HCT116 (cell line): ENCODE data around the gene NFKB1. TPM values are rescaled to one million over a fixed set of nuclear protein-coding genes. Genes with fewer than 3 reads are reported as not detected.

Experiments
- ATAC-seq: fragments of 200-7000 bp; cut with Tn5 transposase; 2 replicates; pipeline ENCODE4 v1.9.1; 2020; ENCODE audit warnings: mild to moderate bottlenecking, moderate library complexity
- BruUV-seq: library from RNA; stranded (reverse); fragments of 400-500 nt; replicated peaks from 2 replicates; lab custom pipeline; 2021; lab: Mats Ljungman, UMichigan
- CTCF ChIA-PET: fragments of 300-600 bp; sonication (Branson Sonifier 250); formaldehyde crosslinking; loops from one replicate; lab custom pipeline; 2021; ENCODE audit warnings: antibody characterized with exemption; lab: Charles Lee
- POLR2A ChIA-PET: fragments of 300-600, 350-600 bp; sonication (Branson Sonifier 250); formaldehyde crosslinking; loops from one replicate; lab custom pipeline; 2021; ENCODE audit warnings: antibody characterized with exemption; lab: Charles Lee
- RAD21 ChIA-PET, 2 experiments: fragments of 300-600 bp; sonication (Branson Sonifier 250); formaldehyde crosslinking; loops; one replicate each; lab custom pipeline; 2023; ENCODE audit warnings: low total read pairs in 2 of 2; ENCODE audit not compliant: uncharacterized antibody in 2 of 2, unreplicated experiment in 2 of 2, low non-redundant PET in 1 of 2; lab: Charles Lee
- DNase-seq: peaks from one replicate; pipeline ENCODE4 v3.0.0-alpha.2; 2010; ENCODE audit warnings: low read depth, low spot score
- H2AFZ ChIP-seq: fragments of 200-600 bp; shearing (Covaris generic), sonication (generic); 2 replicates; pipeline ENCODE4 v1.6.1; 2017; ENCODE audit warnings: low read depth, mixed run types, mixed read lengths, antibody characterized with exemption, low read length; ENCODE audit not compliant: poor library complexity, severe bottlenecking
- H3K27ac ChIP-seq: 2 replicates; pipeline ENCODE4 v1.5.1; 2012; ENCODE audit warnings: low read depth, low read length
- H3K27me3 ChIP-seq: fragments of 200-600 bp; sonication (generic); 2 replicates; pipeline ENCODE4 v1.6.1; 2016; ENCODE audit warnings: mixed run types, low read length, mixed read lengths; ENCODE audit not compliant: insufficient read depth
- H3K36me3 ChIP-seq, 2 experiments: fragments of 200-500 bp in 1 of 2; fragments of 200-600 bp in 1 of 2; sonication (Bioruptor generic) in 1 of 2; sonication (generic) in 1 of 2; 2 replicates each; pipeline versions ENCODE4 v1.5.1 to v1.6.1; 2014 to 2016; ENCODE audit warnings: low read length in 2 of 2, inconsistent platforms in 1 of 2, mixed read lengths in 1 of 2, mixed run types in 1 of 2; ENCODE audit not compliant: insufficient read depth in 2 of 2, control insufficient read depth in 1 of 2
- H3K4me1 ChIP-seq, 2 experiments: fragments of 200-600 bp in 1 of 2; sonication (generic) in 1 of 2; 2 replicates each; pipeline versions ENCODE4 v1.5.1 to v1.6.1; 2012 to 2017; ENCODE audit warnings: low read length in 2 of 2, inconsistent platforms in 1 of 2, mild to moderate bottlenecking in 1 of 2, mixed read lengths in 1 of 2, mixed run types in 1 of 2, moderate library complexity in 1 of 2; ENCODE audit not compliant: insufficient read depth in 2 of 2, control insufficient read depth in 1 of 2
- H3K4me2 ChIP-seq: fragments of 200-600 bp; sonication (generic); 2 replicates; pipeline ENCODE4 v1.6.1; 2017; ENCODE audit warnings: mixed run types, low read length, mixed read lengths
- H3K4me3 ChIP-seq, 2 experiments: fragments of 200-600 bp in 1 of 2; sonication (generic) in 1 of 2; replicated peaks in 1 of 2; 2 replicates each; pipeline ENCODE4 v1.5.1; 2011 to 2016; ENCODE audit warnings: low read length in 2 of 2, control low read depth in 1 of 2, low read depth in 1 of 2, mild to moderate bottlenecking in 1 of 2, mixed read lengths in 1 of 2, mixed run types in 1 of 2
- H3K79me2 ChIP-seq: fragments of 200-600 bp; sonication (generic); 2 replicates; pipeline ENCODE4 v1.6.1; 2017; ENCODE audit warnings: mild to moderate bottlenecking, mixed run types, low read length, moderate library complexity, mixed read lengths; ENCODE audit not compliant: insufficient read depth
- H3K9ac ChIP-seq: fragments of 200-600 bp; sonication (generic); 2 replicates; pipeline ENCODE4 v1.6.1; 2016; ENCODE audit warnings: low read length, mixed read lengths
- H3K9me2 ChIP-seq: fragments of 200-600 bp; sonication (generic), shearing (Covaris generic); 2 replicates; pipeline ENCODE4 v1.6.1; 2017; ENCODE audit warnings: mixed run types, mild to moderate bottlenecking, moderate library complexity; ENCODE audit not compliant: insufficient read depth
- H3K9me3 ChIP-seq, 2 experiments: fragments of 200-500 bp in 1 of 2; fragments of 200-600 bp in 1 of 2; sonication (Bioruptor generic) in 1 of 2; sonication (generic) in 1 of 2; 2 replicates each; pipeline ENCODE4 v1.6.1; 2014 to 2017; ENCODE audit warnings: low read length in 2 of 2, mixed read lengths in 2 of 2, inconsistent platforms in 1 of 2, low read depth in 1 of 2, mild to moderate bottlenecking in 1 of 2, mixed run types in 1 of 2, moderate library complexity in 1 of 2; ENCODE audit not compliant: control insufficient read depth in 1 of 2, insufficient read depth in 1 of 2
- H4K20me1 ChIP-seq: fragments of 200-600 bp; sonication (generic), shearing (Covaris generic); 2 replicates; pipeline ENCODE4 v1.6.1; 2017; ENCODE audit warnings: mixed run types, mild to moderate bottlenecking, moderate library complexity; ENCODE audit not compliant: insufficient read depth
- CBX3 ChIP-seq: IDR thresholded peaks from 2 replicates; pipeline ENCODE4 v1.6.1; 2012; ENCODE audit warnings: low read depth
- EGR1 ChIP-seq: IDR thresholded peaks from 2 replicates; pipeline ENCODE4 v1.6.1; 2012; ENCODE audit warnings: low read depth
- ELF1 ChIP-seq: IDR thresholded peaks from 2 replicates; pipeline ENCODE4 v1.6.1; 2012; ENCODE audit warnings: low read depth, borderline replicate concordance
- EZH2 ChIP-seq: fragments of 200-600 bp; sonication (generic); IDR thresholded peaks from 2 replicates; pipeline ENCODE4 v1.6.1; 2017; ENCODE audit warnings: antibody characterized with exemption, mixed run types
- EZH2phosphoT487 ChIP-seq: fragments of 200-600 bp; IDR thresholded peaks from 2 replicates; pipeline ENCODE4 v1.6.1; 2018; ENCODE audit warnings: antibody characterized with exemption, borderline replicate concordance
- FOSL1 ChIP-seq: IDR thresholded peaks from 2 replicates; pipeline ENCODE4 v1.6.1; 2012; ENCODE audit warnings: low read depth
- JUND ChIP-seq: IDR thresholded peaks from 2 replicates; pipeline ENCODE4 v1.6.1; 2012
- POLR2AphosphoS5 ChIP-seq: IDR thresholded peaks from 2 replicates; pipeline ENCODE4 v1.6.1; 2011; ENCODE audit warnings: mild to moderate bottlenecking, low read depth, low read length, moderate library complexity
- SIN3A ChIP-seq: IDR thresholded peaks from 2 replicates; pipeline ENCODE4 v1.6.1; 2012; ENCODE audit warnings: low read depth
- SP1 ChIP-seq: IDR thresholded peaks from 2 replicates; pipeline ENCODE4 v1.6.1; 2012; ENCODE audit warnings: low read depth
- SRF ChIP-seq: IDR thresholded peaks from 2 replicates; pipeline ENCODE4 v1.6.1; 2012; ENCODE audit warnings: low read depth
- TCF7L2 ChIP-seq: IDR thresholded peaks from 2 replicates; pipeline ENCODE4 v1.7.0; 2011; ENCODE audit warnings: borderline replicate concordance, inconsistent platforms; ENCODE audit not compliant: insufficient read depth, insufficient read length; ENCODE audit errors: extremely low read depth
- YY1 ChIP-seq: IDR thresholded peaks from 2 replicates; pipeline ENCODE4 v1.6.1; 2011; ENCODE audit warnings: low read length, low read depth, moderate library complexity, mild to moderate bottlenecking; ENCODE audit not compliant: insufficient replicate concordance; ENCODE audit errors: extremely low read depth
- ZBTB33 ChIP-seq: IDR thresholded peaks from 2 replicates; pipeline ENCODE4 v1.6.1; 2011; ENCODE audit warnings: mild to moderate bottlenecking, low read length, moderate library complexity; ENCODE audit not compliant: insufficient replicate concordance; ENCODE audit errors: extremely low read depth
- ZFX ChIP-seq: fragments of 450-650 bp; IDR thresholded peaks from 2 replicates; pipeline ENCODE4 v1.6.1; 2017
- ZNF274 ChIP-seq: fragments of 200-500 bp; sonication (Bioruptor generic); IDR thresholded peaks from 2 replicates; pipeline ENCODE4 v1.6.1; 2014; ENCODE audit warnings: mild to moderate bottlenecking, low read depth, low read length, inconsistent platforms
- intact Hi-C: fragments of 100-400 bp; cut with micrococcal nuclease; formaldehyde crosslinking; loops from 2 replicates; pipeline ENCODE4 v1.10.0; 2022
- total RNA-seq: library from RNA; stranded (reverse); gene quantifications from one replicate; pipeline ENCODE4 v1.2.1, GENCODE V29; 2021; ENCODE audit not compliant: unreplicated experiment

NFKB1 gene
- total RNA-seq, 1 experiment from 2014 or later = 29.4 TPM

- Histone ChIP-seq H3K4me1 (no peaks in the 10 kb centered on the region), H3K9ac (no peak overlapping the region), H3K4me2 (no peak overlapping the region), H3K36me3 (peaks cover 10 to 11% of the 10 kb centered on the region in 2 experiments; a peak in 3 of 4 replicates), H2AFZ (no peak overlapping the region), H3K27me3 (no peaks in the 10 kb centered on the region), H3K9me3 (no peaks in the 10 kb centered on the region), H3K79me2 (no peaks in the 10 kb centered on the region), H4K20me1 (no peaks in the 10 kb centered on the region), H3K4me3 (no peak overlapping the region), H3K27ac (no peak overlapping the region), H3K9me2 (no peaks in the 10 kb centered on the region)
- DNase-seq (no peak), ATAC-seq (no peak)
- POLR2A ChIA-PET = no interaction called here
- TF ChIP-seq ZFX (no peak), TCF7L2 (no peak)
- intact Hi-C loops = no loop called here
- BruUV-seq = no TSS peak
- CTCF ChIA-PET = no interaction called here
- RAD21 ChIA-PET = no interaction called here
Observed at GRCh38 chr4:102610476-102610875, 109.3 kb downstream of the NFKB1 start.

GRCh38 chr4:102612210-102612609 is 111.1 kb downstream of the NFKB1 start:
- peaks cover 10 to 11% of the 10 kb centered on the region in 2 experiments; a peak in 2 of 4 replicates for H3K36me3 ChIP-seq
- CTCF ChIA-PET = interaction anchor here (1.4 to 1.8 kb wide), 2 partner anchors 9 to 163 kb away, joined by 3 to 4 read pairs; no protein-coding TSS in a partner anchor
- H3K4me2 ChIP-seq = no peak overlapping the region
- POLR2A ChIA-PET = no interaction called here
- H3K9me2 ChIP-seq = no peaks in the 10 kb centered on the region
- H3K4me1 ChIP-seq = no peaks in the 10 kb centered on the region
- intact Hi-C loops = no loop called here
- RAD21 ChIA-PET = no interaction called here
- H3K4me3 ChIP-seq = no peak overlapping the region
- H4K20me1 ChIP-seq = no peaks in the 10 kb centered on the region
- no peaks in the 10 kb centered on the region for H3K27me3 ChIP-seq
- TF ChIP-seq FOSL1 (no peak), ZFX (no peak), TCF7L2 (no peak), ZNF274 (no peak), EGR1 (no peak), SIN3A (no peak), YY1 (no peak), EZH2 (no peak), ELF1 (no peak), SP1 (no peak), ZBTB33 (no peak), JUND (no peak), POLR2AphosphoS5 (no peak), SRF (no peak), CBX3 (no peak), EZH2phosphoT487 (no peak)
- no peaks in the 10 kb centered on the region for H3K79me2 ChIP-seq
- no peak overlapping the region for H2AFZ ChIP-seq
- no peaks in the 10 kb centered on the region for H3K9me3 ChIP-seq
- ATAC-seq = no peak
- BruUV-seq = no TSS peak
- no peak overlapping the region for H3K27ac ChIP-seq
- no peak for DNase-seq
- H3K9ac ChIP-seq = no peak overlapping the region
